GM18519 (cell line): ENCODE data around the gene ST7.

Experiments used
- ATAC-seq: cut with Tn5 transposase; IDR thresholded peaks from one replicate; pipeline ENCODE4 v1.9.1; 2021; ENCODE audit warnings: mild to moderate bottlenecking, moderate library complexity; ENCODE audit not compliant: unreplicated experiment, low FRiP score

The ST7 gene

GRCh38 chr7:117143066-117143465, 189.8 kb downstream of the ST7 start:
- no peak for ATAC-seq

- ATAC-seq: no peak
These were observed 190.3 kb downstream of the ST7 start for GRCh38 chr7:117143580-117143979.

- ATAC-seq: no peak
These were observed 192.0 kb downstream of the ST7 start for GRCh38 chr7:117145333-117145732.

GRCh38 chr7:117146059-117146458, 192.8 kb downstream of the ST7 start:
- no peak for ATAC-seq

GRCh38 chr7:117146511-117146910, 193.2 kb downstream of the ST7 start:
- no peak for ATAC-seq

GRCh38 chr7:117148971-117149370, 195.7 kb downstream of the ST7 start:
- ATAC-seq: no peak

GRCh38 chr7:117149692-117150091, 196.4 kb downstream of the ST7 start:
- ATAC-seq: no peak

- no peak for ATAC-seq
These were observed 199.1 kb downstream of the ST7 start for GRCh38 chr7:117152213-117153007.

GRCh38 chr7:117153016-117153545, 199.8 kb downstream of the ST7 start:
- no peak for ATAC-seq

- ATAC-seq: no peak
These were observed 201.4 kb downstream of the ST7 start for GRCh38 chr7:117154721-117155120.

GRCh38 chr7:117155694-117156093, 202.4 kb downstream of the ST7 start:
- no peak for ATAC-seq

GRCh38 chr7:117157241-117158209, 204.2 kb downstream of the ST7 start:
- no peak for ATAC-seq

- no peak for ATAC-seq
These were observed 205.8 kb downstream of the ST7 start for GRCh38 chr7:117158941-117159697.

GRCh38 chr7:117163101-117163500, 209.8 kb downstream of the ST7 start:
- no peak for ATAC-seq

- ATAC-seq: no peak
These were observed 211.3 kb downstream of the ST7 start for GRCh38 chr7:117164620-117165019.

GRCh38 chr7:117165656-117166055, 212.4 kb downstream of the ST7 start:
- ATAC-seq: no peak

- ATAC-seq: no peak
These were observed 216.6 kb downstream of the ST7 start for GRCh38 chr7:117169907-117170306.

GRCh38 chr7:117171106-117171505, 217.8 kb downstream of the ST7 start:
- no peak for ATAC-seq

- no peak for ATAC-seq
These were observed 219.0 kb downstream of the ST7 start for GRCh38 chr7:117172283-117172682.

- ATAC-seq: no peak
These were observed 219.9 kb downstream of the ST7 start for GRCh38 chr7:117173035-117173770.
